Fibroblast of gingiva (primary cell): ENCODE results near the gene STAG1.
"Not testable (repeated sequence)": the region's sequence is repeated elsewhere in the genome, so short reads cannot be mapped to it uniquely, and the experiment has no call there.

Source experiments
- DNase-seq: peaks from one replicate; pipeline ENCODE4 v3.0.0-alpha.2; 2011; ENCODE audit warnings: low read depth

STAG1 gene

DNA sequence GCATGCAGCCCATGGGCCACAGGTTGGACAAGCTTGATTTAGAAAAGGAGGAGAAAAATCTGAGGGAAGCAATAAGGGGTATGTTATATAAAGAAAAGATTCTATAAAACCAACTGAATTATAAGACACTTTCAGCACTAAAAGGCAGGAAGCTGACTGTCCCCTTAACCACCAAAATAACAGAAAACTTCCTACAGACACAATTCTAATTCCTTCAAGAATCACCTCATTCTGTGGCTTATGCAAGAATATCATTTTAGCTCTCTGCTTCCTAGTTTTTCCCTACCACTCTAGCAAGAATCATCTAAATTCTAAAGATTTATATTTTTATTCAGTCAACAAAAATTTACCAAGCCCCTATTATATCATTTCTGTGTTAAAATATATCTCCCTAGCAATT lies 6.3 kb downstream of the STAG1 start:
- no peak for DNase-seq

- DNase-seq = no peak
Observed at GRCh38 chr3:136741063-136741462, 11.1 kb downstream of the STAG1 start.

GRCh38 chr3:136740351-136740958 lies 11.7 kb downstream of the STAG1 start:
- no peak for DNase-seq

DNA sequence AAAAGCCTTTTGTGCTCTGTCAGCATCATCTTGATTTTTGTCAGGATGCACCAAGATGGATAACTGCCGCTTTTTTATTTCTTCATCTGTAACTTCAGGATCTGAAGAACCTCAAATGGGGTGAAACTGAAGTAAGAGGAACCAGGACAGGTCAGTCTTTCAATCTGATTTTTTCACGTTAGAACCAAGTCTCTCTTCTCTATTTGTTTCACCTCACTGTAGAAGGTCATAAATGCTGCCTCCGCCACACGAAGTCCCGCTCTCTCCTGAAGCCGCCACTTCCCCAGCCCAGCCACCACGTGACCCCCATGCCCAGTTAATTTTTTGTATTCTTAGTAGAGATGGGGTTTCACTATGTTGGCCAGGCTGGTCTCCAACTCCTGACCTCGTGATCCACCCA lies 15.2 kb downstream of the STAG1 start:
- not testable (repeated sequence) for DNase-seq

- no peak for DNase-seq
Observed at GRCh38 chr3:136735103-136735502, 17.1 kb downstream of the STAG1 start.

DNA sequence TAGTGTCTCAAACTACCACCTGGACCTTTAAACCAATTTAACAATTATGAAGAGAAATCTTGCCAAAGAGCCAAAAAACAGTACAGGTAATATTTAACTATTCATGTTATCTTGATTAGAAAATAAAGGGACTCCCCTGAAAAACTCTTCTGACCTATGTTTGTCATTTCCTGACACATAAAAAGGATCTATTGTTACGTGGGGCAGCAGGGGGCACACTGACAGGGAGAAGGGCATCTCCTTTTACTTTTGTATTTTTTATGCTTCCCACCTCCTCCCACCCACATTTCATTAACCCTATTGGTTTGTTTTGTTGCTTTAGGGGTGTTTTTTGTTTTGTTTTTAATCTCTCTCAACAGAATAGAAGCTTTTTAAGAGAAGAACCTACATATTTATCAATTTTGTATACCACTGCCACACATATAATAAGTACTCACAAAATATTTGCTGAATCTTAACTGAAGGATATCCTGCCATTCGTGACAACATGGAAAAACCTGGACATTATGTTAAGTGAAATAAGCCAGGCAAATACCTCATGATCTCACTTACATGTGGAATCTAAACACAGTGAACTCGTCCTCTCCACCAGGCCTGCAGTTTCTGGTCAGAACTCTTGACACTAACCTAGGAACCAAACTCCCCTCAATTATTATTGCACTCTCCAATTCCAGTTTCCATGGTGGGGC lies 17.7 kb downstream of the STAG1 start:
- no peak for DNase-seq

DNA sequence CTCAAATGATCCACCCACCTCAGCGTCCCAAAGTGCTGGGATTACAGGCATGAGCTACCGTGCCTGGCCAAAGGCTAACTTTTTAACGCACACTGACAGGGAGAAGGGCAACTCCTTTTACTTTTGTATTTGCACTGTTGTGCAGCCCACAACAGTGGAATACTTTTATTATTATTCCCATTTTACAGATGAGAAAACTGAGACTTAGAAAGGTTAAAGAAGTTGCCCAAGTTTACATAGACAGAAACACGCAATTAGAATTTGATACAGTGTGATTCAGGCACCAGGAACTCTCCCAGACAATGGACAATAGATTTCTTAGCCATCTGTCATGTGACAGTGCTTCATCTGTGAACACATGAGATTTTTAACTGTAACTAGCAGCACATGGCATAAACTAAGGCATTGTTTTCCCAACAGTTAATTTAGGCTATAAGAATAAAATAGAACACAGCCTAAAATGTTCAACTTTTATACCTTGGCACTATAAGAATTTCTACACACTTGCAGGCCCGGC lies 18.8 kb downstream of the STAG1 start:
- DNase-seq = peak; percentile 54

DNA sequence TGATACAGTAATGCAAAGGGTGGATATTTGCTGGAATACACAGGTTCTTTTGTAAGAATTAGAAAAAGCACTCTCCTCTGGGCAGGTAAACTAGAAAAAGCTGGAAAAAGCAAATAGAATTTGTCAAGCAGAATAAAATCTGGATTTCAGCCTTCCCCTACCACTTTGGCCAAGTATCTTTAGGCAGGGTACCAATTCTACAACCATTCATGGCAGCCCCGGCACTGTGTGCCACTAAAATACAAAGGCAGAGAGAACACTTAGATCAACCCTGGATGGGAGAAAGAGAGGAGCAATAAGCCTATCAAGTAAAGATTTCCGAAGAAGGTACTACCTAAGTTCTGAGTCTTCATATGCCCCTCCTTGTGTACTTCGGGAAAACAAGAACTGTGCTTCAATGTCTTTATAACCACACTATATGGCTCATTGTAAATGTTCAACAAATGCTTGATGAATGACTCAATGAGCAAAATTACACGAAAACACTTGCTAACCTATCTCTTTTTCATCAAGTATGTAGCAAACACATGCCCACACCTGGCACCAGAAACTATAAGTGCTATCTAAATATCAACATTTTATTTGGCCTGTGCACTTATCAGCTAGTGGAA lies 20.8 kb downstream of the STAG1 start:
- no peak for DNase-seq

- DNase-seq = no peak
Observed at GRCh38 chr3:136730595-136731273, 21.4 kb downstream of the STAG1 start.

DNA sequence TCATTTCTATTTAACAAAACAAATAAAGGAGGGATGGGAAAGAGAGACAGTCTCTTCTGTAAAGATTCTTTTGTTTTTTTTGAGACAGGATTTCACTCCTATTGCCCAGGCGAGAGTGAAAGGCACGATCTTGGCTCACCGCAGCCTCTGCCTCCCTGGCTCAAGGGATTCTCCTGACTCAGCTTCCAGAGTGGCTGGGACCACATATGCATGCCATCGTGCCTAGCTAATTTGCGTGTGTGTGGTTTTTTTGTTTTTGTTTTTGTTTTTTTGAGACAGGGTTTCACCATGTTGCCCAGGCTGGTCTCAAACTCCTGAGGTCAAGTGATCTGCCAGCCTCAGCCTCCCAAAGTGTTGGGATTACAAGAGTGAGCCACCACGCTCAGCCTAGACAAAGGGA lies 23.3 kb downstream of the STAG1 start:
- peak; percentile 91 for DNase-seq

DNA sequence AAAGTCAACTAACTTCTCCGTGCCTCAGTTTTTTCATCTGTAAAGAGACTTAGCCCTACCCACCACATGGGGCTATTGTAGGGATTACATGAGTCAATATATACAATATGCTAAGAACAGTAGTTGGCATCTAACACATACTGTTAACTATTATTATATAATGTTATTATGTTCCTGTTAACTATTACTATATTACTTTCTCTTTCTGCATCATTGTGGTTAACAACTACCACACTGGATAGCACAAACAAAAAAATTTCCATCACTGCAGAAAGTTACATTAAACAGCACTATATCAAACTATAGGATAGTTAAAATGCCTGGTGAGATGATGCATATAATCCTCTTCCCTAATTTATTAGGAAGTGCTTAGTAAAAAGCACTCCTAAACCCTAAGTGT lies 23.7 kb downstream of the STAG1 start:
- no peak for DNase-seq

GRCh38 chr3:136725468-136725867 lies 26.7 kb downstream of the STAG1 start:
- DNase-seq = no peak

GRCh38 chr3:136722916-136723315 lies 29.3 kb downstream of the STAG1 start:
- not testable (repeated sequence) for DNase-seq

- not testable (repeated sequence) for DNase-seq
Observed at GRCh38 chr3:136722399-136722798, 29.8 kb downstream of the STAG1 start.

GRCh38 chr3:136720091-136720490 lies 32.1 kb downstream of the STAG1 start:
- DNase-seq = no peak

DNA sequence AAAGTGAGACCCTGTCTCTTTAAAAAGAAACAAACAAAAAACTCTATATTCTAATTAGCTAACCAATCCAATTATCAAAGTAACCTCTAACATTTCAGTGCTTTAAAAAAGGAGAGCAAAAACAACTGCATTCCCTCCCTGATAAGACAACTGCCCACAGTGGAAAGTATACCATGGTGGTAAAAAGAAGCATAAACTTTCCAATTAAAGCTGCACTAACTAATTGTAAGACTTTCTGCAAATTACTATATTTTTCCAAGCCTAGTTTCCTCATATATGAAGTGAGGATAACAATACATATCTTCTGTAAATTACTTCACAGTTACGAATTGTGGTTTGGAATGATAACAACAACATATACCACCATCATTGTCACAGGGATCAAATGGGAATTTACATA lies 35.5 kb downstream of the STAG1 start:
- no peak for DNase-seq

- no peak for DNase-seq
Observed at GRCh38 chr3:136714020-136714419, 38.2 kb downstream of the STAG1 start.

- DNase-seq = no peak
Observed at GRCh38 chr3:136712941-136713340, 39.2 kb downstream of the STAG1 start.

DNA sequence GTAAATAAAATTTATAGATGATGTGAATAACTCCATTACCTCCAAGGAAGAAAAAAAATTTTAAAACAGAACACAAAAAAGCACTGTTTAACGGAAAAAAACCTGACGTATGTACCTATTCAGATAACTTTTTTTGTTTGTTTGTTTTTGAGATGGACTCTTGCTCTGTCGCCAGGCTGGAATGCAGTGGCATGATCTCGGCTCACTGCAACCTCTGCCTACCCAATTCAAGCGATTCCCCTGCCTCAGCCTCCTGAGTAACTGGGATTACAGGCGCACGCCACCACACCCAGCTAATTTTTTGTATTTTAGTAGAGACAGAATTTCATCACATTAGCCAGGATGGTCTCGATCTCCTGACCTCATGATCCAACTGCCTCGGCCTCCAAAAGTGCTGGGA lies 40.3 kb downstream of the STAG1 start:
- not testable (repeated sequence) for DNase-seq

DNA sequence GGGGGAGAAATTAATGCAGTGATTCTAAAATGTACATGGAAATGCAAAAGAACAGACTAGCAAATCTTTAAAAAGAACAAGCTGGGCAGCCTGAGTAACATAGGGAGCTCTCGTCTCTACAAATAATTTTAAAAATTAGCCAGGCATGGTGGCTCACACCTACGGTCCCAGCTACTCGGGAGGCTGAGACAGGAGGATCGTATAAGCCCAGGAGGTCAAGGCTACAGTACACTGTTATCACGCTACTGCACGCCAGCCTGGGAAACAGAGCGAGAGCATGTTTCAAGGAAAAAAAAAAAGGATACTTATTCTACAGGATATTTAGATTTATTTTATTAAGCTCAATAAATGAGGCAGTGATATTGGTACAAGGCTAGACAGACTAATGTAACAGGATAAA lies 40.9 kb downstream of the STAG1 start:
- no peak for DNase-seq

GRCh38 chr3:136709775-136710174 lies 42.4 kb downstream of the STAG1 start:
- DNase-seq = not testable (repeated sequence)

DNA sequence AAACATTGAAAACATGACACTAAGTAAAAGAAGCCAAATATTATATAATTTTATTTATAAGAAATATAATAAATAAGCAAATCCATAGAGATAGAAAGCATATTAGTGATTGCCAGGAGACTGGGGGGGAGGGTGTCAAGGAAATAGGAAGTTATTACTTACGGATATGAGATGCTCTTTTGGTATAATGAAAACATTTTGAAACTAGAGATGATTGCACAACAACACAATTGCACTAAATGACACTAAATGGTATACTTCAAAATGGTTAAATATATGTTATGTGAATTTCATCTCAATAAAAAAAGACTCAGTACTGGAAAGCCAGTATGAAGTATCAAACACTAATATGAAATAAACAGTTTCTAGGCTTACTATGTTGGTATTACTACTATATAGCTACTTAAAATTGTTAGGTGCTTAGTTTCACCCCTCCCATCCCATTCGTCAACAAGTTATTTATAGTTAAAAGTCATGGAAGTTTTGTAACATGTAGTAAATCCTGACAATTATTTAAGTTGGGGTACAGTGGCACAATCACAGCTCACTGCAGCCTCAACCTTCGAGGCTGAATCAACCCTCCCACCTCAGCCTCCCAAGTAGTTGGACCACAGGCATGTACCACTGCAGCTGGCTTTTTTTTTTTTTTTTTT lies 43.7 kb downstream of the STAG1 start:
- DNase-seq = no peak
